H9 (cell line): ENCODE data around the gene PACC1. TPM values are rescaled to one million over a fixed set of nuclear protein-coding genes. Genes with fewer than 3 reads are reported as not detected.

Experiments used
- DNase-seq: peaks from one replicate; pipeline ENCODE4 v3.0.0-alpha.2; 2017
- H2AFZ ChIP-seq: one replicate; pipeline ENCODE4 v1.6.1; 2013; ENCODE audit warnings: mild to moderate bottlenecking, low read length, control low read depth, moderate library complexity
- H2AK5ac ChIP-seq: 2 replicates; pipeline ENCODE4 v1.6.1; 2013; ENCODE audit warnings: low read length, control low read depth, mixed read lengths; ENCODE audit not compliant: insufficient read length
- H2BK120ac ChIP-seq: one replicate; pipeline ENCODE4 v1.6.1; 2013; ENCODE audit warnings: low read depth, mild to moderate bottlenecking, low read length, control low read depth, inconsistent platforms; ENCODE audit not compliant: poor library complexity, severe bottlenecking
- H2BK12ac ChIP-seq: 2 replicates; pipeline ENCODE4 v1.6.1; 2013; ENCODE audit warnings: low read length, control low read depth, mixed read lengths, low read depth; ENCODE audit not compliant: insufficient read length
- H2BK15ac ChIP-seq: 2 replicates; pipeline ENCODE4 v1.6.1; 2013; ENCODE audit warnings: low read depth, low read length, control low read depth
- H2BK20ac ChIP-seq: one replicate; pipeline ENCODE4 v1.6.1; 2013; ENCODE audit warnings: low read depth, mild to moderate bottlenecking, low read length, control low read depth, inconsistent platforms; ENCODE audit not compliant: poor library complexity, severe bottlenecking
- H2BK5ac ChIP-seq: 2 replicates; pipeline ENCODE4 v1.6.1; 2013; ENCODE audit warnings: low read length, control low read depth, mixed read lengths; ENCODE audit not compliant: insufficient read length
- H3K14ac ChIP-seq: 2 replicates; pipeline ENCODE4 v1.6.1; 2013; ENCODE audit warnings: low read length, control low read depth; ENCODE audit not compliant: insufficient read depth
- H3K18ac ChIP-seq: 2 replicates; pipeline ENCODE4 v1.6.1; 2013; ENCODE audit warnings: low read depth, mild to moderate bottlenecking, mixed read lengths, low read length, control low read depth; ENCODE audit not compliant: insufficient read length
- H3K23ac ChIP-seq: 2 replicates; pipeline ENCODE4 v1.6.1; 2013; ENCODE audit warnings: low read length, control low read depth, mixed read lengths, low read depth; ENCODE audit not compliant: insufficient read length
- H3K23me2 ChIP-seq: 2 replicates; pipeline ENCODE4 v1.6.1; 2013; ENCODE audit warnings: low read depth, mild to moderate bottlenecking, mixed read lengths, low read length, control low read depth; ENCODE audit not compliant: insufficient read length, poor library complexity, severe bottlenecking
- H3K27ac ChIP-seq: 2 replicates; pipeline ENCODE4 v1.5.1; 2013; ENCODE audit warnings: low read length, control low read depth, mixed read lengths, low read depth; ENCODE audit not compliant: insufficient read length
- H3K27me3 ChIP-seq: 2 replicates; pipeline ENCODE4 v1.6.1; 2013; ENCODE audit warnings: low read length, control low read depth, inconsistent platforms; ENCODE audit not compliant: insufficient read depth
- H3K4ac ChIP-seq: 2 replicates; pipeline ENCODE4 v1.6.1; 2013; ENCODE audit warnings: low read depth, mild to moderate bottlenecking, control low read depth, inconsistent platforms, low read length, moderate library complexity
- H3K4me1 ChIP-seq: 2 replicates; pipeline ENCODE4 v1.6.1; 2013; ENCODE audit warnings: low read length, control low read depth, inconsistent platforms; ENCODE audit not compliant: insufficient read depth
- H3K4me2 ChIP-seq: 2 replicates; pipeline ENCODE4 v1.6.1; 2013; ENCODE audit warnings: low read length, control low read depth, mixed read lengths; ENCODE audit not compliant: insufficient read length, insufficient read depth
- H3K56ac ChIP-seq: 2 replicates; pipeline ENCODE4 v1.6.1; 2013; ENCODE audit warnings: low read depth, mild to moderate bottlenecking, mixed read lengths, low read length, control low read depth; ENCODE audit not compliant: insufficient read length
- H3K79me1 ChIP-seq: 2 replicates; pipeline ENCODE4 v1.6.1; 2013; ENCODE audit warnings: low read depth, mild to moderate bottlenecking, moderate library complexity, low read length, control low read depth, inconsistent platforms; ENCODE audit not compliant: insufficient read depth, poor library complexity, severe bottlenecking
- H3K79me2 ChIP-seq: 2 replicates; pipeline ENCODE4 v1.6.1; 2013; ENCODE audit warnings: low read length, control low read depth, inconsistent platforms; ENCODE audit not compliant: insufficient read depth
- H3K9ac ChIP-seq: 2 replicates; pipeline ENCODE4 v1.6.1; 2013; ENCODE audit warnings: low read length, control low read depth, mixed read lengths; ENCODE audit not compliant: insufficient read length; ENCODE audit errors: extremely low read depth
- H3K9me3 ChIP-seq: one replicate; pipeline ENCODE4 v1.6.1; 2013; ENCODE audit warnings: low read depth, low read length, inconsistent platforms; ENCODE audit not compliant: control insufficient read depth
- H3T11ph ChIP-seq: one replicate; pipeline ENCODE4 v1.6.1; 2013; ENCODE audit warnings: mild to moderate bottlenecking, low read length, control low read depth, inconsistent platforms
- H4K20me1 ChIP-seq: one replicate; pipeline ENCODE4 v1.6.1; 2013; ENCODE audit not compliant: control insufficient read depth, insufficient read length, insufficient read depth
- H4K5ac ChIP-seq: 2 replicates; pipeline ENCODE4 v1.6.1; 2013; ENCODE audit warnings: low read depth, mild to moderate bottlenecking, mixed read lengths, low read length, control low read depth; ENCODE audit not compliant: insufficient read length
- H4K8ac ChIP-seq: replicated peaks from 2 replicates; pipeline ENCODE4 v1.6.1; 2013; ENCODE audit warnings: low read length, control low read depth, mixed read lengths, low read depth; ENCODE audit not compliant: insufficient read length
- H4K91ac ChIP-seq: 2 replicates; pipeline ENCODE4 v1.6.1; 2013; ENCODE audit warnings: low read depth, mild to moderate bottlenecking, moderate library complexity, mixed read lengths, low read length, control low read depth; ENCODE audit not compliant: insufficient read length
- H3K27ac Mint-ChIP-seq, 3 experiments: 2 replicates in 2 of 3; 3 replicates in 1 of 3; pipeline ENCODE4 v1.8.0; 2020 to 2021; ENCODE audit warnings: mixed read lengths in 3 of 3, mild to moderate bottlenecking in 1 of 3, moderate library complexity in 1 of 3
- H3K27me3 Mint-ChIP-seq: 2 replicates; pipeline ENCODE4 v1.8.0; 2021; ENCODE audit warnings: low read depth, mild to moderate bottlenecking, moderate library complexity, mixed read lengths
- H3K36me3 Mint-ChIP-seq, 3 experiments: 2 replicates in 2 of 3; 3 replicates in 1 of 3; pipeline ENCODE4 v1.8.0; 2020 to 2021; ENCODE audit warnings: low read depth in 3 of 3, mixed read lengths in 3 of 3; ENCODE audit not compliant: insufficient read depth in 1 of 3
- H3K4me1 Mint-ChIP-seq, 2 experiments: 2 replicates each; pipeline ENCODE4 v1.8.0; 2020; ENCODE audit warnings: mixed read lengths in 2 of 2
- H3K4me3 Mint-ChIP-seq, 2 experiments: 2 replicates in 1 of 2; 3 replicates in 1 of 2; pipeline ENCODE4 v1.8.0; 2020 to 2021; ENCODE audit warnings: mild to moderate bottlenecking in 2 of 2, mixed read lengths in 2 of 2, moderate library complexity in 1 of 2
- H3K9me3 Mint-ChIP-seq, 2 experiments: 2 replicates in 1 of 2; 3 replicates in 1 of 2; pipeline ENCODE4 v1.8.0; 2020; ENCODE audit warnings: mild to moderate bottlenecking in 2 of 2, mixed read lengths in 2 of 2, moderate library complexity in 1 of 2
- CTCF ChIP-seq: fragments of 200-600 bp; sonication (generic); conservative IDR thresholded peaks from 3 replicates; pipeline ENCODE4 v1.8.0; 2021; ENCODE audit warnings: antibody characterized with exemption, mild to moderate bottlenecking
- WGBS: extraction: QIAGEN DNeasy Blood & Tissue Kit; methylation state at CpG from one replicate; pipeline ENCODE4 v1.1.7; 2013; ENCODE audit warnings: missing lambda C conversion rate, low lambda C conversion rate, mixed read lengths; ENCODE audit not compliant: insufficient read length; ENCODE audit errors: extremely low coverage; 5-methylcytosine and 5-hydroxymethylcytosine counted together
- total RNA-seq: library from RNA; stranded (reverse); gene quantifications from 2 replicates; pipeline ENCODE4 v1.2.1, GENCODE V29; 2021

The PACC1 gene
- total RNA-seq, 1 experiment from 2014 or later, result 10.9 TPM

- Histone ChIP-seq H3K9ac (no peak overlapping the region), H4K20me1 (no peaks in the 10 kb centered on the region), H2AK5ac (no peak overlapping the region), H3K23me2 (peaks cover 4% of the 10 kb centered on the region), H2BK120ac (no peak overlapping the region), H3K9me3 (no peaks in the 10 kb centered on the region), H3K56ac (no peak overlapping the region), H2AFZ (no peak overlapping the region), H3K79me1 (no peaks in the 10 kb centered on the region), H4K5ac (no peak overlapping the region), H3K4me2 (no peak overlapping the region), H3K4me1 (no peaks in the 10 kb centered on the region), H3K14ac (no peak overlapping the region), H3K79me2 (no peaks in the 10 kb centered on the region), H3K27ac (no peak overlapping the region), H2BK5ac (no peak overlapping the region), H4K8ac (no peak overlapping the region), H3K18ac (no peak overlapping the region), H3T11ph (no peak overlapping the region), H3K27me3 (no peaks in the 10 kb centered on the region), H4K91ac (no peak overlapping the region), H2BK15ac (no peak overlapping the region), H2BK20ac (no peak overlapping the region), H3K4ac (no peak overlapping the region), H2BK12ac (no peak overlapping the region), H3K23ac (no peak overlapping the region)
- Mint-ChIP-seq H3K27me3 (peaks cover 34% of the 10 kb centered on the region), H3K27ac (no peak overlapping the region), H3K36me3 (no peaks in the 10 kb centered on the region), H3K4me3 (no peak overlapping the region), H3K4me1 (peaks cover 14 to 23% of the 10 kb centered on the region in 2 experiments), H3K9me3 (no peaks in the 10 kb centered on the region)
- no peak for TF ChIP-seq CTCF
- DNase-seq, result no peak
- WGBS, result no CpG with 5 or more reads among the region's 3 CpGs
These were observed 16.3 kb upstream of the PACC1 start for GRCh38 chr1:212430955-212431394.
